OCI-LY7 (cell line): ENCODE data around the gene AKR7A2.

Source experiments
- EZH2phosphoT487 ChIP-seq: fragments of 200-600 bp; sonication (generic); IDR thresholded peaks from 2 replicates; pipeline ENCODE4 v1.6.1; 2018; ENCODE audit warnings: low read depth, borderline replicate concordance, mild to moderate bottlenecking, mixed run types, antibody characterized with exemption, low read length, moderate library complexity, mixed read lengths
- TF ChIP-seq, protein P1 (sequence below): fragments of 200-600 bp; sonication (generic); conservative IDR thresholded peaks from 2 replicates; pipeline ENCODE4 v1.5.1; 2014; ENCODE audit warnings: mild to moderate bottlenecking, antibody characterized with exemption, low read length, moderate library complexity, mixed read lengths

DNA sequence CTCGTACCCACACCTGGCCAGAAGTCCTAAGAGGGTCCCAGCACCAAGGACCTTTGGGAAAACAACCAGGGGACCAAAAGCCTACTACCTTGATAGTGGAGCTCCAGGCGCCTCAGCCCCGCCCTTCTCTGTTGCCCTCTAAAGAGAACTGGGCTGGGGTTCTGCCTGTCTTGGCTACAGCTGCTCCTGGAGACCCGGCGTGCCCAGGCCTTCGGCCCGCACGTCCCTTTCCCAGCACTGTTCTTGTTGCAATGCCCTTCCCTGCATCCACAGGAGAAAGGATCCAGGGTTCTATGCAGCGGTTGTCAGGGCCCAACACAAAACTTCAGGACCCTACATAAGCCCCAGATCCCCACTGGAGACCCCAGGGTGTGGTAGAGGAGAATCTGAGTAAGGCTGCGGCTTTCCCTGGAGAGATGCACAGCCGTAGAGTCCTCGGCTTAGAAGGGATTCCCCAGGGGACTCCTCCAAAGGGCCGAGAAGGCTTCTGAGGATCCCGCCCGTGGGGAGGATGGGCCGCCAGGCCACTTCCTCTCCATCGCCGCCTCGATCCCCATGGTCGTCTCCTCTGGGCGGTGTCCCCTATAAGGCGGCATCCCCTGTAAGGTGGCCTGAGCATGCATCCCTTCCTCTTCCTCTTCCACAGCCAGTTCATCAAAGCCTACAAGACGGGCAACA lies 12.2 kb upstream of the AKR7A2 start:
- TF ChIP-seq, protein P1, sequence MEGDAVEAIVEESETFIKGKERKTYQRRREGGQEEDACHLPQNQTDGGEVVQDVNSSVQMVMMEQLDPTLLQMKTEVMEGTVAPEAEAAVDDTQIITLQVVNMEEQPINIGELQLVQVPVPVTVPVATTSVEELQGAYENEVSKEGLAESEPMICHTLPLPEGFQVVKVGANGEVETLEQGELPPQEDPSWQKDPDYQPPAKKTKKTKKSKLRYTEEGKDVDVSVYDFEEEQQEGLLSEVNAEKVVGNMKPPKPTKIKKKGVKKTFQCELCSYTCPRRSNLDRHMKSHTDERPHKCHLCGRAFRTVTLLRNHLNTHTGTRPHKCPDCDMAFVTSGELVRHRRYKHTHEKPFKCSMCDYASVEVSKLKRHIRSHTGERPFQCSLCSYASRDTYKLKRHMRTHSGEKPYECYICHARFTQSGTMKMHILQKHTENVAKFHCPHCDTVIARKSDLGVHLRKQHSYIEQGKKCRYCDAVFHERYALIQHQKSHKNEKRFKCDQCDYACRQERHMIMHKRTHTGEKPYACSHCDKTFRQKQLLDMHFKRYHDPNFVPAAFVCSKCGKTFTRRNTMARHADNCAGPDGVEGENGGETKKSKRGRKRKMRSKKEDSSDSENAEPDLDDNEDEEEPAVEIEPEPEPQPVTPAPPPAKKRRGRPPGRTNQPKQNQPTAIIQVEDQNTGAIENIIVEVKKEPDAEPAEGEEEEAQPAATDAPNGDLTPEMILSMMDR = no peak
- no peak for TF ChIP-seq EZH2phosphoT487
